Measurements from ENCODE around the gene MAD1L1.

The MAD1L1 gene

DNA sequence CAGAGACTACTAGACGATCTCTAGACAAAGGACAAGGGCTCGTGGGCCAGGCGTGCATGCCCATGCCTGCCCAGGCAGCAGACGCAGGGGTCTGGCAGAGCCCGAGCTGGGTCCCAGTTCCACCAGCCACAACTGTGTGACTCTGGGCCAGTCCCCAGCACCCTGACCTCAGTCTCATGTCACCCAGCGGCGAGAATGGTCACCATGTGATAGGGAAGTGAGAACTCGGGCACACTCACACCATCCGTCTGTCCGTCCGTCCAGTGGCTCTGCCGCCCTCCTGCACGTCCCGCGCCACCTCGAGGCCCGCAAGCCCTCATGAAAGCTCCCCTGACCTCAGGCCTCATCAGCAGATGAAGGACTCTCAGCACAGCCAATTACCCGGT lies 282.7 kb downstream of the MAD1L1 start:
- DNase-seq (ENCODE audit: low read depth): no peak
- H3K4me3 ChIP-seq (ENCODE audit: control insufficient read depth, low read depth, low read length): no peak overlapping the region
- TF ChIP-seq, protein P1, sequence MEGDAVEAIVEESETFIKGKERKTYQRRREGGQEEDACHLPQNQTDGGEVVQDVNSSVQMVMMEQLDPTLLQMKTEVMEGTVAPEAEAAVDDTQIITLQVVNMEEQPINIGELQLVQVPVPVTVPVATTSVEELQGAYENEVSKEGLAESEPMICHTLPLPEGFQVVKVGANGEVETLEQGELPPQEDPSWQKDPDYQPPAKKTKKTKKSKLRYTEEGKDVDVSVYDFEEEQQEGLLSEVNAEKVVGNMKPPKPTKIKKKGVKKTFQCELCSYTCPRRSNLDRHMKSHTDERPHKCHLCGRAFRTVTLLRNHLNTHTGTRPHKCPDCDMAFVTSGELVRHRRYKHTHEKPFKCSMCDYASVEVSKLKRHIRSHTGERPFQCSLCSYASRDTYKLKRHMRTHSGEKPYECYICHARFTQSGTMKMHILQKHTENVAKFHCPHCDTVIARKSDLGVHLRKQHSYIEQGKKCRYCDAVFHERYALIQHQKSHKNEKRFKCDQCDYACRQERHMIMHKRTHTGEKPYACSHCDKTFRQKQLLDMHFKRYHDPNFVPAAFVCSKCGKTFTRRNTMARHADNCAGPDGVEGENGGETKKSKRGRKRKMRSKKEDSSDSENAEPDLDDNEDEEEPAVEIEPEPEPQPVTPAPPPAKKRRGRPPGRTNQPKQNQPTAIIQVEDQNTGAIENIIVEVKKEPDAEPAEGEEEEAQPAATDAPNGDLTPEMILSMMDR (conservative IDR thresholded peaks at IDR 0.05; ENCODE audit: control insufficient read depth, insufficient read depth, low read depth, low read length): no peak

- DNase-seq (ENCODE audit: low read depth): no peak
- H3K4me3 ChIP-seq (ENCODE audit: control insufficient read depth, low read depth, low read length): no peak overlapping the region
- TF ChIP-seq, protein P1 (conservative IDR thresholded peaks at IDR 0.05; ENCODE audit: control insufficient read depth, insufficient read depth, low read depth, low read length): no peak
Observed at GRCh38 chr7:1949681-1950055, 283.1 kb downstream of the MAD1L1 start.

- DNase-seq (ENCODE audit: low read depth): no peak
- TF ChIP-seq, protein P1 (conservative IDR thresholded peaks at IDR 0.05; ENCODE audit: control insufficient read depth, insufficient read depth, low read depth, low read length): no peak
- no peak overlapping the region for H3K4me3 ChIP-seq (ENCODE audit: control insufficient read depth, low read depth, low read length)
Observed at GRCh38 chr7:1948887-1949680, 283.7 kb downstream of the MAD1L1 start.

- TF ChIP-seq, protein P1 (conservative IDR thresholded peaks at IDR 0.05; ENCODE audit: control insufficient read depth, insufficient read depth, low read depth, low read length): no peak
- no peak for DNase-seq (ENCODE audit: low read depth)
- H3K4me3 ChIP-seq (ENCODE audit: control insufficient read depth, low read depth, low read length): no peak overlapping the region
Observed at GRCh38 chr7:1948301-1948796, 284.4 kb downstream of the MAD1L1 start.

DNA sequence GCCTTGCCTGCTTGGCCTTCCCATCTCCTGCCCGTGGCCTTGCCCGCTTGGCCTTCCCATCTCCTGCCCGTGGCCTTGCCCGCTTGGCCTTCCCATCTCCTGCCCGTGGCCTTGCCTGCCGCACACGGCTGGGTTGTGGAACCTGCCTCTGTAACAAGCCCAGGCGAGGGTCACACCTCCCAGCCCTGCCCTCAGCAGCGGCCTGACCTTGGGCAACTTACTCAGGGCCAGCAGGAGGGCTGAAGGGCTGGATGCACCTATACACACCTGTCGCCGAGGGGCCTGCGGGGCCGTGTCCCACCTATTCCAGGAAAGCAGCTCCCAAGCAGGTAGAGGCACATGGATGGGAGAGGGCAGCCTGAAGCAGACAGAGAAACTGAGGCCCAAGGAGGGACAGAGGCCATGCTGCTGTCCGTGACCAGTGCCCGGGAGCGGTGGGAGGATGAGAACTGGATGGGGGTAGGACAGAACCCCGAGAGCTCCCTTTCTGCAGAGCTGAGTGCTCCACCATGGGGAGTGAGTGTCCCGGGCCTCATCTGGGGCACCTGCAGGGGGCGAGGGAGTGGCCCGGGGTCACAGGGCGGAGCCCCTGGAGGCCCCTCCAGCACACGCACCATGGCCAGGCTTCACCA lies 285.0 kb downstream of the MAD1L1 start:
- TF ChIP-seq, protein P1 (conservative IDR thresholded peaks at IDR 0.05; ENCODE audit: control insufficient read depth, insufficient read depth, low read depth, low read length): no peak
- H3K4me3 ChIP-seq (ENCODE audit: control insufficient read depth, low read depth, low read length): no peak overlapping the region

GRCh38 chr7:1946773-1947450 lies 285.8 kb downstream of the MAD1L1 start:
- H3K4me3 ChIP-seq (ENCODE audit: control insufficient read depth, low read depth, low read length): no peak overlapping the region
- DNase-seq (ENCODE audit: low read depth): no peak
- TF ChIP-seq, protein P1 (conservative IDR thresholded peaks at IDR 0.05; ENCODE audit: control insufficient read depth, insufficient read depth, low read depth, low read length): no peak

More for the DNA sequence above, 285.0 kb downstream of the MAD1L1 start:
- no peak for DNase-seq (ENCODE audit: low read depth)

All from fibroblast of mammary gland (primary cell).